SIG-M5 treated with dmso at 0.1 percent for 504 hours (cell line): Measurements from ENCODE around the gene ITGA7.

Source experiments
- DNase-seq: peaks from one replicate; lab custom pipeline; 2025; ENCODE audit not compliant: unreplicated experiment; lab: John Stamatoyannopoulos, UW

Gene ITGA7

DNA sequence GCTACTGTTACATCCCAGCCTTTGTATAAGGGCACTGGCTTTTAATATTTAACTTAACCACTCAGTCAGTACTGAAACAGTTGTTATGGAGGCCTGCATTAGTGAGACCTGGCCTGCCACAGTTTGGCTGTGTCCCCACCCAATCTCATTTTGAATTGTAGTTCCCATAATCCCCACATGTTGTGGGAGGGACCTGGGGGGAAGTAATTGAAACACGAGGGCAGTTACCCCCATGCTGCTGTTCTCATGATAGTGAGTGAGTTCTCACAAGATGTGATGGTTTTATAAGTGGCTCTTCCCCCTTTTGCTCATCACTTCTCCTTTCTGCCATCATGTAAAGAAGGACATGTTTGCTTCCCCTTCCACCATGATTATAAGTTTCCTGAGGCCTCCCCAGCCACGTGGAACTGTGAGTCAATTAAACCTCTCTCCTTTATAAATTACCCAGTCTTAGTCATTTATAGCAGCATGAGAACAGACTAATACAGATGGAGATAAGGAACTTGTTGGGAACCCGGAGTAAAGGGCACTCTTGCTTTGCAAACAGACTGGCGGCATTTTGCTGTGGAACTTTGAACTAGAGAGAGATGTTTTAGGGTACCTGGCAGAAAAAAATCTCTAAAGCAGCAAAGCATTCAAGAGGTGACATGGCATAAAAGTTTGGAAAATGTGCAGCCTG, 56.9 kb downstream of the ITGA7 start:
- DNase-seq = peak; percentile 83

GRCh38 chr12:55647027-55647426, 60.7 kb downstream of the ITGA7 start:
- DNase-seq = no peak

DNA sequence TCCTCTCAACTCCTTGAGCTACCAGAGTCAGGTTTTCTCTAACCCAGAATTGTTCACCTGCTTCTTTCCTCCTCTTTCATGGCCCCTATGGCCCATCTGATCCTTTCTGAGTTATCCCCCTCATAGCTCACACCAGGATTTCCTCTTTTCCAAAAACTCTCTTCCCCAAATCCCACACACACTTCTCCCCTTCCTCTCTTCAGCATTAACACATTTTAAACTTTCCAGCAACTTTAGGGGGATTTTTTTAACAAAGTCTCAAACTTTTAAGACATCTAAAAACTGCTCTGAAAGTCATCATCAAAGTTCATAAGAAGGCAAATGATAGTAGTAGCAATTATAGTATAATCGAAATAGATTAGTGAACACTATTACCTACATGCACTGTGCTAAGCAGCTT, 63.1 kb downstream of the ITGA7 start:
- DNase-seq = no peak

DNA sequence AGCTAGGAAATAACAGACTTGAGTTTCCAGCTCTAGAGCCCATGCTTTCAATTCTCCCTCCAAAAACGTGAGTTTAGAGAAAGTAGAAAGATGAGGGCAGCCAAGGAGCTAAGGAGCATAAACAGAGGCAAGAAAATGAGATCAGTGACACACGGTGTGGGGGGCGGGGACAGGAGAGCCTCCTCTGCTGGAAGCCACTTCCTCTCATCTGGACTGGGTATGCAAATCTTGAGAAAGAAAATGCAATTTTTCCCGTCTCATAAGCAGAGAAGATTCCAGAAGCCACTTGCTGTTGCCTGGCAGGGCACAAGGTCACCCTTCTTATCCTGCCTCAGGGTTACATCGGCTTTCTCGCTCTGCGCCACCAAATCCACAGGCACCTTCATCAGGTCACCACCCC, 65.0 kb downstream of the ITGA7 start:
- peak; percentile 66 for DNase-seq

DNA sequence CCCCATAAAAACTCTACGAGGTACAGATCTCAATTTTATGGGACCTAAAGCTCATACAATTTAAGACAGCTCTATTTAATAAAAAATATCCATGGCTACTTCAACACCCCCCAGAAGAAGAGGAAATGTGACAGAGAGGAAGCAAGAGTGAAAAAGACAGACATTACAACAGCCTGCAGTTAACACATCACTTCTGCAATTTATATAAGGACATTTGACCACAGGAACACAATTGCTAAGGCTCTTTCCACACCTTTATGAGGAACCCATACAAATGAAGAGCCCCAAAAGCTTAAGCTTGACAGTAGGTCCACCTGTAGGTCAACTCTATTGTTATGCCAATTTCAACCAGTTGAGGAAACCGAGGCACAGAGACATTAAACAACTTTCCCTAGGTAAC, 65.4 kb downstream of the ITGA7 start:
- peak; percentile 98 for DNase-seq

GRCh38 chr12:55641595-55641994, 66.1 kb downstream of the ITGA7 start:
- no peak for DNase-seq

- DNase-seq = no peak
These were observed 70.2 kb downstream of the ITGA7 start for GRCh38 chr12:55637467-55637866.

GRCh38 chr12:55636853-55637252, 70.9 kb downstream of the ITGA7 start, which contains the start of gene OR10P1:
OR10P1 (plus strand) TSS chr12:55636892; CDS start chr12:55636892, 0 bp downstream.
- no peak for DNase-seq

DNA sequence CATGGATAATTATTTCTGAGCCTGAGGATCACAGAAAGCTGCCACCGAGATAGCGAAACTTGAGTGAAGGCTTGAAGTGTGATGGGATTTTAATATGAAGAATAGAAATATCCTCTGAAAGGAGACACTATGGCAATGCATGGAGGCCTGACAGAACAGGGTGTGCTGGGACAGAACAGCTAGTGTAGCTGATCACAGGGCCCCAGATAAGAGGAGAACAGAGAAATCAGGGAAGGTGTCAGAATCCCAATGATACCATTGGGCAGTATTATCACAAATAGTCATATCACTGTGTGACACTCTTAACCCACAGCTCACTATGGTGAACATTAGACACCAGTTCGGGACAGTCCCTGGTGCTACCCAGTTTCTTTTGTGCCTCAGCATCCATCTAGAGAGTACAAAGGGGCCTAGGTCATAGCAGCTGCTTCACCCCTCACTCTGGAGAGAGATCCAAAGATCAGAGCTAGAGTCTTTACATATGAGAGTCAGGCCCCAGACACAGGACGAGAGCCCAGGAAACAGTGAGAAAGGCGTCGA, 71.5 kb downstream of the ITGA7 start:
- no peak for DNase-seq
